Astrocyte of the spinal cord (primary cell): ENCODE data around the gene SORCS2.

Experiments
- DNase-seq: peaks from one replicate; pipeline ENCODE4 v3.0.0; 2011; ENCODE audit warnings: low read depth, low spot score
- H3K4me3 ChIP-seq: 2 replicates; pipeline ENCODE4 v1.5.1; 2011; ENCODE audit warnings: low read depth, mild to moderate bottlenecking, low read length, moderate library complexity
- in situ Hi-C: cut with HindIII; loops from 2 replicates; pipeline ENCODE4 v1.10.0; 2017; ENCODE audit warnings: low sequenced_read_pairs
- TF ChIP-seq, protein P1 (sequence below): IDR thresholded peaks from 2 replicates; pipeline ENCODE4 v1.5.1; 2012; ENCODE audit warnings: low read depth, mild to moderate bottlenecking, low read length, inconsistent platforms

Gene SORCS2

DNA sequence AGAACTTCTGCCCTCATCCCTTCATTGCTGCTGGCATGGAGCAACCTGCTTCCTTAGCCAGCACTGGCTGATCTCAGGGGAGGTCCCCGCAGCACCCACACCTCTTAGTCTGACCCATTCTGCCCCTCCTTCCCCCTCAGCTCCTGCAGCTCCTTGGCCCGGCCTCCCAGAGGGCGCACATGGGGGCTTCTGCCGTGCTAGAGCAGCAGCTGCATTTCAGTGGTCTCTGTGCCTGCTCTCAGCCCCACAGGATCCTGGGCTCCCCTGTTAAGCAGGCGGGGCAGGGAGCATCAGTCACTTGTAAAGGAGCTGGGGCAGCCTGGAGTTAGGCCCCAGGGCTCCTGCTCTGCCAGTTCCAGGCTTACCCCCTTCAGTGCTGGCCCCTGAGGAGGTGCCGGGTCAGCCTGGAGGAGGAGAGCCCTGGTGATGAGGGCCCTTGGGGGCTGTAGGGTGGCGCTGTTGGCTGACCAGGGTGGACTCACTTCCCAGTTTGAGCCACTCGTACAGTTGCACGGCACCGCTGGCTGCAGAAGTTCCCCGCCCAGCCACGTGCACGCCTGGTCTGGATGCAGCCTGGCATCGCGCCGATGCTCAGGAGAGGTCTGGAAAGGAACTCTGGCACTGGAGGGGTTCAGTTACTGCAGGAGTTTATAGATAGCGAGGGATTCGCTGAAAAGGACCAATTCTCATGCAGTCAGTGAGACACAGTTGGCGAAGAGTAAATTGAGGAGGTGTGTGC lies 327.5 kb downstream of the SORCS2 start:
- no peak overlapping the region for H3K4me3 ChIP-seq
- in situ Hi-C loops = no loop called here
- no peak for DNase-seq
- TF ChIP-seq, protein P1, sequence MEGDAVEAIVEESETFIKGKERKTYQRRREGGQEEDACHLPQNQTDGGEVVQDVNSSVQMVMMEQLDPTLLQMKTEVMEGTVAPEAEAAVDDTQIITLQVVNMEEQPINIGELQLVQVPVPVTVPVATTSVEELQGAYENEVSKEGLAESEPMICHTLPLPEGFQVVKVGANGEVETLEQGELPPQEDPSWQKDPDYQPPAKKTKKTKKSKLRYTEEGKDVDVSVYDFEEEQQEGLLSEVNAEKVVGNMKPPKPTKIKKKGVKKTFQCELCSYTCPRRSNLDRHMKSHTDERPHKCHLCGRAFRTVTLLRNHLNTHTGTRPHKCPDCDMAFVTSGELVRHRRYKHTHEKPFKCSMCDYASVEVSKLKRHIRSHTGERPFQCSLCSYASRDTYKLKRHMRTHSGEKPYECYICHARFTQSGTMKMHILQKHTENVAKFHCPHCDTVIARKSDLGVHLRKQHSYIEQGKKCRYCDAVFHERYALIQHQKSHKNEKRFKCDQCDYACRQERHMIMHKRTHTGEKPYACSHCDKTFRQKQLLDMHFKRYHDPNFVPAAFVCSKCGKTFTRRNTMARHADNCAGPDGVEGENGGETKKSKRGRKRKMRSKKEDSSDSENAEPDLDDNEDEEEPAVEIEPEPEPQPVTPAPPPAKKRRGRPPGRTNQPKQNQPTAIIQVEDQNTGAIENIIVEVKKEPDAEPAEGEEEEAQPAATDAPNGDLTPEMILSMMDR = no peak

DNA sequence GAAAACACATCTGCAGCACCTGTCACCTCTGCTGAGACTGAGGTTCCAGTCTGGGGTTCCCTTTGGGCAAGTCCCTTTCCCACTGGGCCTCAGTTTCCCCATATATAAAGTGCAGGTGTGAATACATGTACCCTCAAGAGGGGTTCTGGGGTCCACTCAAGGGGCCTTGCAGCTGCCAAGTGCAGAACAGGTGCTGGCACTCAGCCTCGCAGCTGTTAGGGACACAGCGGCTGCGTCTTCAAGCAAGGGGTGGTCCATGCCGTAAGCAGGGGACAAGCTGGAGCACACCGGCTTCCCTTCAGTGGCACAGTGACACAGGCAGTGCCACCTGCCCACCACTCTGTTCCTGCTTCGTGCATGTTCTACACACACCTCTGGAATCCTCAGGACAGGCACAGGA lies 329.3 kb downstream of the SORCS2 start:
- H3K4me3 ChIP-seq = no peak overlapping the region
- no peak for DNase-seq
- in situ Hi-C loops = no loop called here
- TF ChIP-seq, protein P1 = no peak

DNA sequence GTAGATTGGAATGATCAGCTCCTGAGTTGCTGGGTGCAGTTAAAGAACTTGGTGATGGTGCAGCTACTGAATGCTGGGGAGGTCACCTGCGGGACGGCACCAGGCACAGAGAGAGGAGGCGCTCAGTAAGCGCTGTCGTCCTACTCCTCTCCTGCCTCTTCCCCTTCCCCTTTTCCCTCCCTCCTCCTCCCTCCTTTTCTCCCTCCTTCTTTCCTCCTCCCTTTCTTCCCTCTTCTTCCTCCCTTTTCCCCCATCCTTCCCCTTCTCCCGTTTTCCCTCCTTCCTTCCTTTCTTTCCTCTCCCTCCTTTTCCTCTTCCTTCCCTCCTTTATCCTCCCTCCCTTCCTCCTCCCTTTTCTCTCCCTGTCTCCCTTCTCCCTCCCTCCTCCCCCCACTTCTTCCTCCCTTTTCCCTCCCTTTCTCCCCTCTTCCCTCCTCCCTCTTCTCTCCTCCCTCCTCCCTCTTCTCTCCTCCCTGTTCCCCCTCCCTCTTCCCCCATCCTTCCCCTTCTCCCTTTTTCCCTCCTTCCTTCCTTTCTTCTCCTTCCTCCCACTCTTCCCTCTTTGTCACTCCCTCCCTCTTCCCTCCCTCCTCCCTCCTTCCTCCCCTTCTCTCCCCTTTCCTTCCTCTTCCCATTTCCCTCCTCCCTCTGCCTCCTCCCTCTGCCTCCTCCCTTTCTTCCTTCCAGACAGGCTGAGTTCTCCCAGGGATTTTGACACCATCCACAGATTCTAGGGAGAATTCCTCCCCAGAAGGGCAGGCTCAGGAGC lies 330.3 kb downstream of the SORCS2 start:
- H3K4me3 ChIP-seq = no peak overlapping the region
- no peak for DNase-seq
- TF ChIP-seq, protein P1 = no peak
- in situ Hi-C loops = no loop called here

DNA sequence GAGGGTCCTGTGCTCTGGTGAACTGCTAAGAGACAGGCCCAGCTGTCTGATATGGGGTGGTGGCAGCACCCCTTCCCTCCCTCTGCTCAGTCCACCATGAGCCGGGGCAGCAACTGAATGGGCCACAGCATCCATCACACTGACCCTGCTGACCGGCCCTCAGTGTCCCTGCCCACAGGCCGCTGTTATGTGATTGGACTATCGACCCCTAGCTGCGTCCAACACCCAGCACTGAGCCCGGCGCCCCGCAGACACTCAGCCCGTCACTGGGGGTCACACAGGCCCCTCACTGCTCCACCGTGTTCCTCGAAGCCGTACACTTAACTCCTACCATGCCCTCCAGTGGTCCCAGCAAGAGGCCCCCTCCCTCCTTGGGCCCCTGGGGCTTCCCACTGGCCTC lies 331.2 kb downstream of the SORCS2 start:
- in situ Hi-C loops = no loop called here
- TF ChIP-seq, protein P1 = no peak
- DNase-seq = no peak
- no peak overlapping the region for H3K4me3 ChIP-seq

DNA sequence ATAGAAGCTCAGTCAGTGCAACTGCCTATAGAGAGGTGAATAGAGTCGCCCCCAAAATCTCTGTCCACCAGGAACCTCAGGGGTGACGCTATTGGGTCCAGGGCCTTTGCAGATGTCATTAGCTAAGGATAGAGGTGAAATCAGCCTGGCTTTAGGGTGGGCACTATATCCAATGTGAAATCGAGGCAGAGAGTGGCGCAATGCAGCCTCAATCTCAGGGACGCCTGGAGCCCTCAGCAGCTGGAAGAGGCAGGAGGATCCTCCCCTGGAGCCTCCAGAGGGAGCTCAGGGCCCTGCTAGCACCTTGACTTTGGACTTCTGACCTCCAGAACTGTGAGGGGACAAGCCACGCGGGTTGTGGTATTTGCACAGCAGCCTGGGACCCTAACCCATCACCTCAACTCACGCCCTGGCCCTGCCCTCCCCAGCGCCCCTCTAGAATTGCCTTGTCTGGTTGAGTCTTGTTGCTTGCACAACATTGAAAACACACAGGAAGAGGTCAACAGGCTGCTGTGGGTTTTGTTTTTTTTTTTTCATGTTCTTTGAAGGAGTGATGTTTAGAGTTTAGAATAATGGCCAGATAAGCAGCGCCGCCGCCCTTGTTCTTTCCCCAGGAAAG lies 331.8 kb downstream of the SORCS2 start:
- TF ChIP-seq, protein P1 = no peak
- in situ Hi-C loops = no loop called here
- DNase-seq = no peak
- H3K4me3 ChIP-seq = no peak overlapping the region

DNA sequence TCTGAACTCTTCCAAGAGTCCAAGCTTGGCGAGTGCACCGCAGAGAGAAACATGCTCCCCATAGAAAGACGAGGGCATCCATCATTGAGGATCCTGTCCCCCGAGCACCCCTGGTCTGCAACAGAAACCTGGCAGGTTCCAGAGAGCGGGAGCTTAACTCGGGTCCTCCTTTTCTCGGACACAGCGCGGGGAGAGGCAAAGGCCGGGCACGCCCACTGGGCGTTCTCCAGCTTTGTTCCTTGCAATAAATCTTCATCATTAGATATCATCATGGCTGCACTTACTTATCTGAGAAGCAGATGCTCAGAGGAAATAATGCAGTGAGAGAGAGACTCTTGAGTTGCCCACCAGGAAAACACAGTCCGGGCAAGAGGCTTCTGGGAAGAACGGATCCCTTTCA lies 332.5 kb downstream of the SORCS2 start:
- DNase-seq = no peak
- in situ Hi-C loops = no loop called here
- TF ChIP-seq, protein P1 = no peak
- H3K4me3 ChIP-seq = no peak overlapping the region
